ENCODE data around the gene ZNF280B. TPM values are rescaled to one million over a fixed set of nuclear protein-coding genes. Genes with fewer than 3 reads are reported as not detected.
"Not testable (repeated sequence)": the region's sequence is repeated elsewhere in the genome, so short reads cannot be mapped to it uniquely, and the experiment has no call there.

Gene ZNF280B
- total RNA-seq, 2 donors from 2014 or later = 10.9 to 15.3 TPM

DNA sequence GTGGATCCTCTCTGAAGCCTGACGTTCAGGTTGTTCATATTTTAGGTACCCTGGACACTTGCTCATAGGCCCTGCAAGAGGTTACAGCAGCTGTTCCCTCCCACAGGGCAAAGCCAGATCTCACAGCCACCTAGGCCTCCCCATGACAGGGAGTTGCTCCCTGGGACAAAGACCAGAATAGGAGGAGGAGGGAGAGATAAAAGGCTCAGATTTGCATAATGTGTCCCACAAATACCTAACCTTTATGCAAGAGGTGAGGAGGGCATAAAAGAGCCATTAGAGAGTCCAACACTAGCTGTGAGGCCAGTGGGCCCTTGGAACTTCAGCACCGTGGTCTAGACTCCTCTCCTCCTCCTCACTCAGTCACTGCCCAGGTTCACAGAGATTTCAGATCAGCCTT, 33.8 kb downstream of the ZNF280B start:
- Mint-ChIP-seq H3K27me3 (ENCODE audit: insufficient read depth) (peaks cover 35% of the 10 kb centered on the region), H3K27ac (no peak overlapping the region), H3K36me3 (ENCODE audit: low read depth) (no peaks in the 10 kb centered on the region), H3K4me3 (no peak overlapping the region), H3K4me1 (peaks cover 5% of the 10 kb centered on the region), H3K9me3 (peaks cover 5% of the 10 kb centered on the region)
- Histone ChIP-seq H3K9me3 (ENCODE audit: control insufficient read depth, low read length) (peaks cover 4% of the 10 kb centered on the region), H3K4me1 (ENCODE audit: control insufficient read depth, insufficient read depth, low read length) (no peaks in the 10 kb centered on the region), H3K27ac (ENCODE audit: low read depth, low read length) (no peak overlapping the region), H3K27me3 (ENCODE audit: control insufficient read depth, insufficient read depth, low read length, poor library complexity, severe bottlenecking) (no peaks in the 10 kb centered on the region), H3K4me3 (ENCODE audit: low read length) (no peak overlapping the region), H3K9ac (ENCODE audit: extremely low read depth, low read length, poor library complexity, severe bottlenecking) (no peak overlapping the region), H3K36me3 (ENCODE audit: control insufficient read depth, insufficient read depth, low read length) (no peaks in the 10 kb centered on the region)
- peak; percentile 56 for DNase-seq
- WGBS, 2 experiments (ENCODE audit: insufficient coverage in 1 of 2, insufficient read length in 1 of 2) = 20 to 45% methylated on average over 1 to 2 of the region's 2 CpGs
- TF ChIP-seq, protein P1, sequence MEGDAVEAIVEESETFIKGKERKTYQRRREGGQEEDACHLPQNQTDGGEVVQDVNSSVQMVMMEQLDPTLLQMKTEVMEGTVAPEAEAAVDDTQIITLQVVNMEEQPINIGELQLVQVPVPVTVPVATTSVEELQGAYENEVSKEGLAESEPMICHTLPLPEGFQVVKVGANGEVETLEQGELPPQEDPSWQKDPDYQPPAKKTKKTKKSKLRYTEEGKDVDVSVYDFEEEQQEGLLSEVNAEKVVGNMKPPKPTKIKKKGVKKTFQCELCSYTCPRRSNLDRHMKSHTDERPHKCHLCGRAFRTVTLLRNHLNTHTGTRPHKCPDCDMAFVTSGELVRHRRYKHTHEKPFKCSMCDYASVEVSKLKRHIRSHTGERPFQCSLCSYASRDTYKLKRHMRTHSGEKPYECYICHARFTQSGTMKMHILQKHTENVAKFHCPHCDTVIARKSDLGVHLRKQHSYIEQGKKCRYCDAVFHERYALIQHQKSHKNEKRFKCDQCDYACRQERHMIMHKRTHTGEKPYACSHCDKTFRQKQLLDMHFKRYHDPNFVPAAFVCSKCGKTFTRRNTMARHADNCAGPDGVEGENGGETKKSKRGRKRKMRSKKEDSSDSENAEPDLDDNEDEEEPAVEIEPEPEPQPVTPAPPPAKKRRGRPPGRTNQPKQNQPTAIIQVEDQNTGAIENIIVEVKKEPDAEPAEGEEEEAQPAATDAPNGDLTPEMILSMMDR (conservative IDR thresholded peaks at IDR 0.05) = no peak

DNA sequence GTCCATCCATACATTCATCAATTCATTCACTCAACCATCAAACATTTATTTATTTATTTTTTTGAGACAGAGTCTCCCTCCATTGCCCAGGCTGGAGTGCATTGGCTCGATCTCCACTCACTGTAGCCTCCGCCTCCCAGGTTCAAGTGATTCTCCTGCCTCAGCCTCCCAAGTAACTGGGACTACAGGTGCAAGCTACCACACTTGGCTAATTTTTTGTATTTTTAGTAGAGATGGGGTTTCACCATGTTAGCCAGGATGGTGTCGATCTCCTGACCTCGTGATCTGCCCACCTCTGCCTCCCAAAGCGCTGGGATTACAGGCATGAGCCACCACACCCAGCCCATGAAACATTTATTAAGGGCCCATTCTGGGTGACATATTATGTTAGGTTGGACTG, 37.4 kb downstream of the ZNF280B start:
- H3K27ac Mint-ChIP-seq; H3K27me3 ChIP-seq (ENCODE audit: control insufficient read depth, insufficient read depth, low read length, poor library complexity, severe bottlenecking); DNase-seq; H3K27ac ChIP-seq (ENCODE audit: low read depth, low read length); H3K4me3 ChIP-seq (ENCODE audit: low read length); H3K4me1 ChIP-seq (ENCODE audit: control insufficient read depth, insufficient read depth, low read length); H3K4me3 Mint-ChIP-seq; H3K36me3 ChIP-seq (ENCODE audit: control insufficient read depth, insufficient read depth, low read length); H3K9ac ChIP-seq (ENCODE audit: extremely low read depth, low read length, poor library complexity, severe bottlenecking); H3K36me3 Mint-ChIP-seq (ENCODE audit: low read depth); H3K4me1 Mint-ChIP-seq: not testable (repeated sequence)
- peaks cover 31% of the 10 kb centered on the region for H3K9me3 Mint-ChIP-seq
- peaks cover 28% of the 10 kb centered on the region for H3K9me3 ChIP-seq (ENCODE audit: control insufficient read depth, low read length)
- 89 to 97% methylated on average over 4 to 5 of the region's 5 CpGs for WGBS, 2 experiments (ENCODE audit: insufficient coverage in 1 of 2, insufficient read length in 1 of 2)
- peaks cover 52% of the 10 kb centered on the region for H3K27me3 Mint-ChIP-seq (ENCODE audit: insufficient read depth)

GRCh38 chr22:22469527-22469926, 39.0 kb downstream of the ZNF280B start:
- Histone ChIP-seq H3K4me3 (ENCODE audit: low read length) (peak overlapping the region; percentile 24), H3K36me3 (ENCODE audit: control insufficient read depth, insufficient read depth, low read length) (no peaks in the 10 kb centered on the region), H3K4me1 (ENCODE audit: control insufficient read depth, insufficient read depth, low read length) (no peaks in the 10 kb centered on the region), H3K27me3 (ENCODE audit: control insufficient read depth, insufficient read depth, low read length, poor library complexity, severe bottlenecking) (no peaks in the 10 kb centered on the region), H3K27ac (ENCODE audit: low read depth, low read length) (no peak overlapping the region), H3K9me3 (ENCODE audit: control insufficient read depth, low read length) (peaks cover 28% of the 10 kb centered on the region), H3K9ac (ENCODE audit: extremely low read depth, low read length, poor library complexity, severe bottlenecking) (no peak overlapping the region)
- peaks cover 65% of the 10 kb centered on the region for H3K27me3 Mint-ChIP-seq (ENCODE audit: insufficient read depth)
- no peak for DNase-seq
- no peaks in the 10 kb centered on the region for H3K36me3 Mint-ChIP-seq (ENCODE audit: low read depth)
- H3K9me3 Mint-ChIP-seq = peaks cover 31% of the 10 kb centered on the region
- no peak overlapping the region for H3K4me3 Mint-ChIP-seq
- 78% methylated on average over 2 of the region's 2 CpGs; no CpG with 5 or more reads in 1 of the 2 experiments for WGBS, 2 experiments (ENCODE audit: insufficient coverage in 1 of 2, insufficient read length in 1 of 2)
- H3K4me1 Mint-ChIP-seq = peaks cover under 1% of the 10 kb centered on the region
- TF ChIP-seq, protein P1 (conservative IDR thresholded peaks at IDR 0.05) = no peak
- H3K27ac Mint-ChIP-seq = no peak overlapping the region

DNA sequence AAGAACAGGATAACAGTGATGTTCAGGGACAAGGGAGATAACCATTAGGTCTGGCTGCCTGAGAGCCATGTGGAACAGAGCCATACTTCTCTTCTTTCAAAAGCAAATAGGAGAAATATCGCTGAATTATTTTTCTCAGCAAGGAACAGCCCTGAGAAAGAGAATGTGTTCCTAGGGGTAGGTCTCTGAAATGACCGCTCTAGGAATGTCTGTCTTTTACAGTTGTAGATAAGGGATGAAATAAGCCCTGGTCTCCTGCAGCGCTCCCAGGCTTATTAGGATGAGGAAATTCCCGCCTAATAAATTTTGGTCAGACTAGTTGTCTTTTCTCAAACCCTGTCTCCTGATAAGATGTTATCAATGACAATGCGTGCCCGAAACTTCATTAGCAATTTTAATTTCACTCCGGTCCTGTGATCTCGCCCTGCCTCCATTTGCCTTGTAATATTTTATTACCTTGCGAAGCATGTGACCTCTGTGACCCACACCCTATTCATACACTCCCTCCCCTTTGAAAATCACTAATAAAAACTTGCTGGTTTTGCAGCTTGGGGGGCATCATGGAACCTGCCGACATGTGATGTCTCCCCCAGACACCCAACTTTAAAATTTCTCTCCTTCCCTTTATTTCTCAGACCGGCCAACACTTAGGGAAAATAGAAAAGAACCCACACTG, 39.6 kb downstream of the ZNF280B start:
- not testable (repeated sequence) for DNase-seq; H3K9ac ChIP-seq (ENCODE audit: extremely low read depth, low read length, poor library complexity, severe bottlenecking); H3K27me3 ChIP-seq (ENCODE audit: control insufficient read depth, insufficient read depth, low read length, poor library complexity, severe bottlenecking); H3K4me3 Mint-ChIP-seq; H3K27ac ChIP-seq (ENCODE audit: low read depth, low read length); H3K36me3 Mint-ChIP-seq (ENCODE audit: low read depth); H3K4me1 ChIP-seq (ENCODE audit: control insufficient read depth, insufficient read depth, low read length); H3K36me3 ChIP-seq (ENCODE audit: control insufficient read depth, insufficient read depth, low read length); H3K4me3 ChIP-seq (ENCODE audit: low read length); H3K27ac Mint-ChIP-seq; H3K4me1 Mint-ChIP-seq
- WGBS, 2 experiments (ENCODE audit: insufficient coverage in 1 of 2, insufficient read length in 1 of 2) = 91 to 97% methylated on average over 7 to 11 of the region's 11 CpGs
- peaks cover 31% of the 10 kb centered on the region for H3K9me3 Mint-ChIP-seq
- H3K9me3 ChIP-seq (ENCODE audit: control insufficient read depth, low read length) = peaks cover 28% of the 10 kb centered on the region
- H3K27me3 Mint-ChIP-seq (ENCODE audit: insufficient read depth) = peaks cover 68% of the 10 kb centered on the region
